ENCODE data around the gene SOCS3.
"Not testable (repeated sequence)": the region's sequence is repeated elsewhere in the genome, so short reads cannot be mapped to it uniquely, and the experiment has no call there.

SOCS3 gene

GRCh38 chr17:78349891-78350642, 9.8 kb downstream of the SOCS3 start:
- DNase-seq, result no peak

- DNase-seq, result no peak
Observed at GRCh38 chr17:78348055-78348770, 11.7 kb downstream of the SOCS3 start.

- no peak for DNase-seq
Observed at GRCh38 chr17:78347453-78347852, 12.4 kb downstream of the SOCS3 start.

GRCh38 chr17:78346605-78347250, 13.1 kb downstream of the SOCS3 start:
- DNase-seq, result no peak

GRCh38 chr17:78345791-78346494, 13.9 kb downstream of the SOCS3 start:
- DNase-seq, result no peak

GRCh38 chr17:78345172-78345571, 14.7 kb downstream of the SOCS3 start:
- no peak for DNase-seq

- no peak for DNase-seq
Observed at GRCh38 chr17:78344666-78345065, 15.2 kb downstream of the SOCS3 start.

- DNase-seq, result no peak
Observed at GRCh38 chr17:78343543-78344201, 16.2 kb downstream of the SOCS3 start.

- DNase-seq, result peak in 9 of 51 donors; percentile 11 to 45 (median 29)
Observed at GRCh38 chr17:78343187-78343542, 16.7 kb downstream of the SOCS3 start.

GRCh38 chr17:78342449-78343186, 17.3 kb downstream of the SOCS3 start:
- peak in 7 of 51 donors; percentile 18 to 47 (median 34) for DNase-seq

GRCh38 chr17:78341559-78342448, 18.1 kb downstream of the SOCS3 start:
- peak in 43 of 51 donors; percentile 30 to 91 (median 61) for DNase-seq

- no peak for DNase-seq
Observed at GRCh38 chr17:78340183-78340955, 19.5 kb downstream of the SOCS3 start.

GRCh38 chr17:78338486-78339259, 21.2 kb downstream of the SOCS3 start:
- DNase-seq, result no peak

- peak in 9 of 51 donors; percentile 6 to 41 (median 26) for DNase-seq
Observed at GRCh38 chr17:78337244-78338109, 22.4 kb downstream of the SOCS3 start.

- no peak for DNase-seq
Observed at GRCh38 chr17:78335209-78335608, 24.7 kb downstream of the SOCS3 start.

GRCh38 chr17:78332991-78333390, 26.9 kb downstream of the SOCS3 start:
- DNase-seq, result no peak

- DNase-seq, result not testable (repeated sequence)
Observed at GRCh38 chr17:78331355-78331754, 28.5 kb downstream of the SOCS3 start.
